ENCODE data around the gene TBK1.
"Not testable (repeated sequence)": the region's sequence is repeated elsewhere in the genome, so short reads cannot be mapped to it uniquely, and the experiment has no call there.

TBK1 gene

DNA sequence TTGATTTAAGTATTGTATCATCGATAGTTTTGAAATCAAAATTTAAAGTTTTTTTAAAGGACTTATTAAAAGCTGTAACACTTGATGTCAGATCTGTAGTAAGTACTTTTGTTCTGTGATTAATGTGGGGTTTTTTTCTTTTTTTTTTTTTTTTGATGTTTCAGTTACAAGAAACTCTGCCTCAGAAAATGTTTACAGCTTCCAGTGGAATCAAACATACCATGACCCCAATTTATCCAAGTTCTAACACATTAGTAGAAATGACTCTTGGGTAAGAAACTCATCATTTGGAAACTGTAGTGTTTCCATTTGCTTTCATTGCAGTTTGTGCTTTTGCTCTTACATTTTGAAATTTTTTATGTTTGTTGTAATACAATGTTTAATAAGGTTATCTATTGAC lies 45.6 kb downstream of the TBK1 start:
- no peak for DNase-seq (ENCODE audit: low read depth)

DNA sequence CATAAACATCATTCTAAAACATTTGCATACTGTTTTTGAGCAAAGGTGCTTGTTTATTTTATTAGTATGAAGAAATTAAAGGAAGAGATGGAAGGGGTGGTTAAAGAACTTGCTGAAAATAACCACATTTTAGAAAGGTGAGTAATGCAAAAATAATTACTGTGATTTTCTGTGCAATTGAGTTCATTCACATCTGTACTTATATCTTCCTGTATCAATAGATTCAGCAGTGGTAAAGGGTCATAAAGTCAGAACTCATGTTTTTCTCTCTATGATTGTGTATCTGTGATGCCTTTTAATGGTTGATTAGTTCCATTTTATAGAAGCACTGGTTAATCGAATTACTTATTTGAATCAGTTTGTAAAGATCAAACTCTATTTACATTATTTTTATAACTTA lies 46.0 kb downstream of the TBK1 start:
- no peak for DNase-seq (ENCODE audit: low read depth)

DNA sequence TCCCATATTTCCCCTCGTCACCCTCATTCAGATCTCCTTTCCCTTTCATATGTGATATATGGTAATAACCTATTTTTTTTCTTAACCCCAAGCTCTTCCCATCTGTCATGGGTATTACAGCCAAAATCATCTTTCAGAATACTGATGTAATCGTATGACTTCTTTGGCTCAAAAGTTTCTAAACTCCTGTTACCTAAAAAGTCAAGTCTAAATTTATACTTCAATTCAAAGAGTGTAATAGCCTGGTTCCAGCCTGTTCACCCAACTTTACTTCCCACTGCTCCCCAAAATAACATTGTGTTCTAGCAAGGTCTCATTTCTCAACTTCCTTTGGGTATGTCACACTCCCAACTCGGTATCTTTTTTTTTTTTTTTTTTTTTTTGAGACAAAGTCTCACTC lies 48.5 kb downstream of the TBK1 start:
- DNase-seq (ENCODE audit: low read depth) = no peak

DNA sequence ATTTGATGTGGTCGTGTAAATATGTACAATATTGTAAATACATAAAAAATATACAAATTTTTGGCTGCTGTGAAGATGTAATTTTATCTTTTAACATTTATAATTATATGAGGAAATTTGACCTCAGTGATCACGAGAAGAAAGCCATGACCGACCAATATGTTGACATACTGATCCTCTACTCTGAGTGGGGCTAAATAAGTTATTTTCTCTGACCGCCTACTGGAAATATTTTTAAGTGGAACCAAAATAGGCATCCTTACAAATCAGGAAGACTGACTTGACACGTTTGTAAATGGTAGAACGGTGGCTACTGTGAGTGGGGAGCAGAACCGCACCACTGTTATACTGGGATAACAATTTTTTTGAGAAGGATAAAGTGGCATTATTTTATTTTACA lies 49.6 kb downstream of the TBK1 start:
- no peak for DNase-seq (ENCODE audit: low read depth)

DNA sequence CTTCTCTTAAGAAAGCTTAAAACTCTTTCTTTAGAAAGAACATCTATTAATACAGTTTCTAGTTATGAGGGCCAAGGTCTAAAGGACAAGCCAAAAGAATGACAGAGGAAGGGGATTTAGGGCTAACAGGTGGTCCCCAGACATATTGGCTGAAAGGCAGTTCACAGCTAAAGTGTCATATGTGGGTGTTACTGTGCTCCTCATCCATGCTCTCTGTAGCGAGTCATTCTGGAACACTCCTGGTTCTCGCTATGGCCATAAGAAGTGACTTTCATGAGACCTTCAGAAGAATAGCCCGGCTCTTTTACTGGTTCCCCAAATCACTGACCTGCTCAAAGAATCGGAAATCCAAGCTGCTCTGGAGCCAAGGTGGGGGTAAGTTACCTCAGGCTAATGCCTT lies 55.0 kb downstream of the TBK1 start:
- no peak for DNase-seq (ENCODE audit: low read depth)

DNA sequence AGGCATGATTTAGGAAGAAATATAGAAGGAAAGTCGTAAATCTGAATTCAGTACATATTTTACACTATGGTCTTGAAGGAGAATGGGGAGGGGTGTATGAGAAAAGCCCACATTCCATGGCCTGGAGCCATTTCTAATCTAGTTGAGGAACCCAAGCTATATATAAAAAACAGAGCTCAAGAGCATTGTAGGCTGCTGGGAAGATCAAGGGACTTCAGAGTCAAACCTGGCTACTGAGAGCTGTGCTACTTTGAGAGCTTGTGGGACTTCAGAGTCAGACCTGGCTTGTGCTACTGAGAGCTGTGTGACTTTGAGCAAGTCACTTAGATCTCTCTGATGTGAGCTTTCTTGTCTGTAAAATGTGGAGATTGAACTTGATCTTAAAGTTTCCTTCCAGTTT lies 58.7 kb downstream of the TBK1 start:
- no peak for DNase-seq (ENCODE audit: low read depth)

DNA sequence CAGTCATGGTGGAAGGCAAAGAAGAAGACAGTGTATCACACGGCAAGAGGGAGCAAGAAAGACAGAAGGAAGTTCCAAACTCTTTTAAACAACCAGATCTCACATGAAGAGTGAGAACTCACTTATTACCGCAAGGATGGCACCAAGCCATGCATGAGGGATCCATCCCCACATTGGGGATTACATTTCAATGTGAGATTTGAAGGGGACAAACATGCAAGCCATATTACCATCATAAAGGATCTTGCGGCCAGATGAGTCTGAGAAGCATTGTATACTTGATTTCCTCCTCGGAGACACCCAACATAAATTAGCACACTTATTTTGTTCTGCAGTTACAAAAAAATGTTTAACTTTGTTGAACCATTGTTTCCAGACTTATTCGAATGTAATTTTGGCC lies 66.5 kb downstream of the TBK1 start:
- DNase-seq (ENCODE audit: low read depth) = no peak

DNA sequence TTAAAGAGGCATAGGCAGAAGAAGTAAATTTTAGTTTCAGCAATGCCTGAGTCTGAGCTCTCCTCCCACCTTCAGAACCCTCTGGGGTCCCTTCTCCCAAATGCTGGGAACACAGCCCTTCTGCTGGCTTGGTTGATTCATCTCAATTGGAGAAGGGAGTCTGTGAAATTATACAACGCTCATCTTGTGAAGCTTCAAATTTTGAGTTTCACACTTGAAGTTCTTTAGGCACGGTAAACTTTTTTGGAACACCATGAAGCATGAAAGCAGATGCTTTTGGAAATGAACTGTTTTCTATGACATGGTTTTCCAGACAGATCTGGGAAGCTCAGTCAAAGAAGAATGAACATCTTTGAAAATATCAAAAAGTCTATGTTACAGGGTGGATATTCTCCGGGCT lies 69.9 kb downstream of the TBK1 start:
- DNase-seq (ENCODE audit: low read depth) = no peak

DNA sequence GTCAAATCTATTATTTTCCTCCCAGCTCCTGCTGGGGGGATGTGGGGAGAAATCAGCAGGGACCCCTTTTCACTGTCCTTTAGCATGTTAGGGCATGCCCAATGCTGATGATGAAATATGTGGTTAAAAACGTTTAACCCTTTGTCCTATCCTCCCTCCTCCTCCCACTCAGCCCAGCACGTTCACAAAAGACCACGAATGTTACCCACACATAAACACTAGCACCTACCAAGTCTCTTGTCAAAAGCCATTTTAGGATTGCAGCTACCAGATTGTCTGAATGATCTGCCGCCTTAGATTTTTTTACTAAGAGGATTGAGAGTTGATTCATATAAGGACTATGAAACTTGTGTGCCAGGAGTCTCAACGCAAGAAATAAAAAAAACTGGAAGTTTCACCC lies 70.4 kb downstream of the TBK1 start:
- DNase-seq (ENCODE audit: low read depth) = no peak

DNA sequence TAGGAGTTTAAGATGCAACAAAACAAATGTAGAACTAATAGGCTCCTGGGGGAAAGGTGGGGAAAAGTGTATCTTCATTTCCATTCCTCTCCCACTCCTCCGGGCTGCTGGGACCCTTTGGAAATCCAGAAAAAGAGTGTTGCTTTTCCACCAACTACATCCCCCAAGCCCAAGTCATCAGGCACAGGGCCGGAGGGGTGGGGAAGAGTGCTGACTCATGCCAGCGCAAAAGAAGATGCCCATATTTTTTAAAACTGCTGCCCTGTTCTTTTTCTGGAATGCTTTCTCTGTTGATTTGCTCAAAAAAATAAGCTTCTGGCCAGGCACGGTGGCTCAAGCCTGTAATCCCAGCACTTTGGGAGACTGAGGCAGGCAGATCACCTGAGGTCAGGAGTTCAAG lies 70.9 kb downstream of the TBK1 start:
- DNase-seq (ENCODE audit: low read depth) = no peak

DNA sequence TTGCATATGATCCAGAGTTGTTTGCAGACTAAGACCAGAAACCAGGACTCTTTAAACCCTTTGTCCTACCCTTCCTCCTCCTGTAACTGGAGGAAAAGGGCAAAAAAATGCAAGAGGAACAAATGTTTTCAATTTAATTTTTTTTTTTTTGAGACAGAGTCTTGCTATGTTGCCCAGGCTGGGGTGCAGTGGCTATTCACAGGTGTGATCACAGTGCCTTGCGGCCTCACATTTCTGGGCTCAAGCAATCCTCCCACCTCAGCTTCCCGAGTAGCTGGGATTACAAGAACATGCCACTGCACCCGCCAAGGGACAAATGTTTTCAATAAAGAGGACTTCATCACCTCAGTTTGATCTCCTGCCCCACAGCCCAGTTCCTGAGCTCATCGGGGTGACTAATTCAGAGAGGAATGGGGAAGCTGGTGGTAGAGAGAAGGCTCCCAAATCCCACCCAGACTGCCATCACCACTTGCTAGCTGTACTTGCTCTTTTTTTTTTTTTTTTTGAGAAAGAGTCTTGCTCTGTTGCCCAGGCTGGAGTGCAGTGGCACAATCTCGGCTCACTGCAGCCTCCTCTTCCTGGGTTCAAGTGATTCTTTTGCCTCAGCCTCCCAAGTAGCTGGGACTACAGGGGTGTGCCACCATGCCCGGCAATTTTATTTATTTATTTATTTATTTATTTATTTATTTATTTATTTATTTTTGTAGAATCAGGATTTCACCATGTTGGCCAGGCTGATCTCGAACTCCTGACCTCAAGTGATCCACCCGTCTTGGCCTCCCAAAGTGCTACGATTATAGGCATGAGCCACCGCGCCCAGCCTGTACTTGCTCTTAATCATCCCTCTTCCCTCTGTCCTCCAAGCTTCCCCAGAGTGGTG lies 71.9 kb downstream of the TBK1 start:
- DNase-seq (ENCODE audit: low read depth) = not testable (repeated sequence)

DNA sequence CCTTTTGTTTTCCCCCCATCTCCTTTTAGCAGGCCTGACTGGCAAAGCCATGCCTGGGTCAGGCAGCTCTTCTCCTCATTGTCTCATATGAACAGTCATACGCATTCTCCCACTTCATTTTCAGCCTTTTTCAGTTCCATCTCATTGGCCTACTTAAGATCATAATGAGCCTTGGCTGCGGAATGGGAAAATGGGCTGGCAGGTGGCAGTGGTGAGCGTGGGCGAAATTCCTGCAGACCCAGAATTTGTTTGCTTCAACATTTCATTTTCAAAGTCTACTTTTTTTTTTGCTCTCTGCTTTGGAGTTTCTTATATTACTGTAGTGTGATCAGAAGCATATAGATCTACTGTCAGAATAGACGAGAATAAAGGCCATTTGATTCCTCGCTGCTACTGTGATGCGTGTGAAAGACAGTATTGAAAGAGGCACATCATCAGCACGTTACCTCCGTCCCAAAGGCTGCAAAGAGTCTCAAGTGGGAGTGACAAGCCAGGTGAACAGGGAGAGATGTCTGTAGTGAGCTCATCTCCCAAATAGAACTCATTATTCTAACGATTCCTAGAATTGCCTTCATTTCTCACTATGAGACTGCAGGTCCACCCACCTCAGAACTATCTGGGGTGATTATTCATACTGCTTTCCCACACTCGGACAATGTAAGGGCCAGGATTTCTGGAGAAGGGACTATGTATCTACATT lies 73.7 kb downstream of the TBK1 start:
- no peak for DNase-seq (ENCODE audit: low read depth)

DNA sequence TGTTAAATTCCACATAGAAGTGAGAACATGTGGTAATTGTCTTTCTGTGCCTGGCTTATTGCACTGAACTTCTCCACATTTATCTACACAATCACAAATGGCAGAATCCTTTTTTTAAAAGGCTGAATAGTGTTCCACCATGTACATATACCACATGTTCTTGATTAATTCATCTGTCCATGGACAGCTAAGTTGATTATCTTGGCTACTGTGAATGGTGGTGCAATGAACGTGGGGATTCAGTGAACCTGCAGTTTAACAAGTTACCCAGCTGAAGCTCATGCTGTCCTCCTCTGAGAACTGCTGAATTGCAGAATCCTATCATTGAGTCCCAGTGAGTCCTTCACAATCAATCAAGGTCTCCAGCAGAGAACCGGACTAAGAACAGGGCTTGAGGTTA lies 74.9 kb downstream of the TBK1 start:
- DNase-seq (ENCODE audit: low read depth) = no peak

DNA sequence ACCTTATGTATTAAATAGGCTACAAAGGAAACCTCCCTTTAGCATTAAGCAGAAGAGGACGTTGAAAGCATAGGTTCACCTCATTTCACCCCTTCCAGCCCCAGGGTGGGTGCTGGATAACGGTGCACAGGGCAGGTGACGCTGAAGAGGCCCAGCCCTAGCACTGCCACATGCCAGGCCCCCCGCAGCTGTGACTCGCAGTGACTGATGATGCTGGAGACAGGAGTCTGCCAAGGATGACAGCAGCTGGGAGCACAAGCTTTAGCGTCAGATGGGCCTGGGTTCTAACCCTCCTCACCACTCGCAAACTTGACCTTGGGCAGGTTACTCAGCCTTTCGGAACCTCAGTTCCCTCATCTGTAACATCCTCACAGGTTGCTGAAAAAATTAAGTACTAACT lies 76.7 kb downstream of the TBK1 start:
- DNase-seq (ENCODE audit: low read depth) = no peak

DNA sequence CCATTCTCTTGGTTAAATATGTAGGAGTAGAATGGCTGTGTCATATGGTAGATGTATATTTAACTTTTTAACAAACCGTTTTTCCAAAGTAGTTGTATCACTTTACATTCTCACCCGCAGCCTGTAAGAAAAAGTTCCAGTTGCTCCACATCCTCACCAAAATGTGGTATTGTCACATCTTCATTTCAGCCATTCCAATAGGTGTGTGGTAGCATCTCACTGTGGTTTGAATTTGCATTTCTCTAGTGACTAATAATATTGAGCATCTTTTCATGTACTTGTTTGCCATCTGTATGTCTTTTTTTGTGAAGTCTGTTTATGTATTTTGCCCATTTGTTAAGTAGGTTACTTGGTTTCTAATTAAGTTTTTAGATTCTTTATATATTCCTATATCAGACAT lies 78.6 kb downstream of the TBK1 start:
- DNase-seq (ENCODE audit: low read depth) = no peak

DNA sequence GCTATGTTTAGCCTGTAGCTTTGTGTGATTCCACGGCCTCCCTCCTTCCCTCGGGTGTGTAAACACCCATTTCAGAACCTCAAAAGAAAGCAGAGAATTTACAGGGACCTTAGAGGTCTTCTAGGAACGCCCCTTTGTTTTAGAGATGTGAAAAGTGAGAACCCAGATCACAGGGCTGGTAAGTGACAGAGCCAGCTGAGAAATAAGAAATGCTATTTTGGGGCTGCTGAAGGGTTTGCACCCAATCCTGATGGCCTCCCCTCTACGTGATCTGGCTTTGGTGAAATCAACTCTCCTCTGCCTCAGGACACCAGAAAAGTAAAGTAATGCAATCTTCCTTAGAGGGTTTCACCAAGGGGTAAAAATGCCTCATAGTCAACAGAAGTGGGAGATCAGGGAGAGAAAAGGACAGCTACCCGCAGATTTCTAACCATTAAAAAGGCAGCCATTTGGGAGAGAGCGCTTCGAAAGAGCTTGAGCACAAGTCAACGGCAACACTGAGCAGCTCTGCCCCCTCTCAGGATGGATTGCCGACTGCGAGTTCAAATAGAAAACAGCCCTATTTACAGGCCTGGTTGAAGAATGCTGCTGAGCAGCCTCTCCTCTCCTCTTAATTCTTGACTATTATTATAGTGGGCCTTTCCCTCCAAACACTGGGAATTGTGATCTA lies 79.9 kb downstream of the TBK1 start:
- DNase-seq (ENCODE audit: low read depth) = no peak

DNA sequence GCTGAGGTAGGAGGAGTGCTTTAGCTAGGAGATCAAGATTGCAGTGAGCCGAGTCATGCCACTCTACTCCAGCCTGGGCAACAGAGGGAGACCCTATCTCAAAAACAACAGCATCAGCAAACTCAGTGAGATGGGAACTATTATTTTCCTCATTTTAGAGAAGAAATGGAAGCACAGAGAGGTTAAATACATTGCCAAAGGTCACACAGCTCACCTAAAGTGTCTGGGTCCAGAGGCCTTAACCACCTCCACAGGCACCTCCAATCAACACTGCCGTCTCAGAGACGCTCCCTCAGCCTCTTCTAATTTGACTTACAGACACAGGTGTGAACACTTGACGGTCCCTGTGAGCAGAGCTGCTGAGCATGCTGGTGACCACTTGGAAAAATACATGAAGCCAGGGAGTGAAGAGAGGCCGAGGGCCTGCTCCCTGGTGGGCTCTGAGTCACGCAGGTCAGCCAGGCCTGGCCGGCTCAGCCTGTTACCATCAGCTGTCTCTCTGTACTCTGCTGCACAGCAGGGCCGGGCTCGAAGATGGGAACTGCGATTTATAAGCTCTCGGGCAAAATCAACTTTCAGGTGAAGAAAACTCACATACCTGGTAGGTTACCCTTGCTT lies 80.9 kb downstream of the TBK1 start:
- DNase-seq (ENCODE audit: low read depth) = no peak

DNA sequence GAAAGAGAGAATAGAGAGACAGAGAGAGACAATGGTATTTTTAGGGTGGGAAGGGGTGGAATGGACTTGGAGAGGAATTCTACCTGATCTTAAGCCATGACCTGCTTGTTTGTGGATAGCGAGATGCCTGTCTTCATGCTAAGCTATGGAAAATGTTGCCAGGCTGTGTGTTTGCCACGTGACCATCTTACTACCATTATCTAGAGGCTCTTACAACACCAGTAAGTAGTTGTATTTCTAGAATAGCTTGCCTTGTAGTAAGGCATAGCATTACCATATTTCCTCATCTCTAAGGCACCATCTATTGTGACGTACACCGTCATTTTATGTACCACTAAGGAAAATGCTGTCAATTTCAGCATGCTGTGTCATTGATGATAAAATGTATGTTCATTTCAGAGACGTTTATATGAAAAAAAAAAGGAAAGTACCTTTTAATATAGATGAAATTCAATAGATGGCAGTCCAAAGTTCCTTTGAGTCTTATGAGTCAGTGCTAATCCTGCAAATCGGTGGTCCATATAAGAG lies 82.8 kb downstream of the TBK1 start:
- DNase-seq (ENCODE audit: low read depth) = no peak

DNA sequence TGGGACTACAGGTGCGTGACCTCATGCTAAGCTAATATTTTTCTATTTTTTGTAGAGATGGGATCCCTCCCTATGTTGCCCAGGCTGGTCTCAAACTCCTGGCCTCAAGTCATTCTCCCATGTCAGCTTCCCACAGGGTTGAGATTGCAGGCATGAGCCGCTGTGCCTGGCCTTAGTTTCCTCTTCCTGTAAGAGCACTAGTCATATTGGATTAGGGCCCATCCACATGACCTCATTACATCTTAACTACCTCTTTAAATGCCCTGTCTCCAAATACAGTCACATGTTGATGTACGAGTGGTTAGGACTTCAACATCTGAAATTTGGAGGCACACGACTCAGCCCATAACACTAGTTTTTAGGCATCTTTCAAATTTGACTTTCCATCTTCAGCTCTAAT lies 86.2 kb downstream of the TBK1 start:
- DNase-seq (ENCODE audit: low read depth) = no peak

DNA sequence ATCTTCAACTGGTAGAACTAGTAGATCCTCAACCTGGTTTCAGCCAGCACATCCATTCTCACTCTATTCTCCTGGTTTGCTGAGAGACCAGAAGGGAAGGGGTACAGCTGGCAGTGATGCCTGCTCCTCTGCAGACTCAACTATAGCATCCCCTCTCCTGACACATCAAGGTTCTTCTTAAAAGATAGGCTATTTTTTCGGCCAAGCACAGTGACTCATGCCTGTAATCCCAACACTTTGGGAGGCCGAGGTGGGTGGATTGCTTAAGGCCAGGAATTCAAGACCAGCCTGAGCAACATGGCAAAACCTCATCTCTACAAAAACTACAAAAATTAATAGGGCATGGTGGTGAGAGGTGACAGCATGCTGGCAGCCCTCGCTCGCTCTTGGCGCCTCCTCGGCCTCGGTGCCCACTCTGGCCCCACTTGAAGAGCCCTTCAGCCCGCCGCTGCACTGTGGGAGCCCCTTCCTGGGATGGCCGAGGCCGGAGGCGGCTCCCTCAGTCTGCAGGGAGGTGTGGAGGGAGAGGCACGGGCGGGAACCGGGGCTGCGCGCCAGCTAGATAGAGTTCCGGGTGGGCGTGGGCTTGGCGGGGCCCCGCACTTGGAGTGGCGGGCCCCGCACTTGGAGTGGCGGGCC lies 90.6 kb downstream of the TBK1 start:
- not testable (repeated sequence) for DNase-seq (ENCODE audit: low read depth)

DNA sequence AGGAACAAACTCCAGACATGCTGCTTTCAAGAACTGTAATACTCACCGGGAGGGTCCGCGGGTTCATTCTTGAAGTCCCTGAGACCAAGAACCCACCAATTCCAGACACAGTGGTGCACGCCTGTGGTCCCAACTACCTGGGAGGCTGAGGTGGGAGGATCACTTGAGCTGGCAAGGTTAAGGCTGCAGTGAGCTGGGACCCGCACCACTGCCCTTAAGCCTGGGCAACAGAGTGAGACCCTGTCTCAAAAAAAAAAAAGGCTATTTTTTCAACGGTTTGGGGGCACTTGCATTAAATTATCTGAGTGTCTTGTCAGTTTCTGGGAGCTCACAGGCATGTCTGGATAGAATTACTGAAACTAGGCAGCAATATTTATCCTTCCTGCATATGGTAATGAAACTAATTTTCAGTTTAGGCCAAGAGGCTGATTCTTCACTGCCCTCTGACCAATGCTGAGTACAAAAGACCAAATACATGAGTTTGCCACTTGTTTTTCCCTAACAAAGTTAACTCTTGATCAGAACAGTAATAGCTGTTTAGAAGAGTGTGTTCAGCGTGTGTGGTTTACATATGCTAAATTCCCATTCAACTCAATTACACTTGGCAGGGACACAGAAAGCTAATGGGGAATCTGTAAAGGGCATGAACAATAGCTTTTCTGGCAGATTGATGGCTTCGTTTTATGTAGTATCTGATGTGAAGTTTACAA lies 92.6 kb downstream of the TBK1 start:
- DNase-seq (ENCODE audit: low read depth) = no peak

DNA sequence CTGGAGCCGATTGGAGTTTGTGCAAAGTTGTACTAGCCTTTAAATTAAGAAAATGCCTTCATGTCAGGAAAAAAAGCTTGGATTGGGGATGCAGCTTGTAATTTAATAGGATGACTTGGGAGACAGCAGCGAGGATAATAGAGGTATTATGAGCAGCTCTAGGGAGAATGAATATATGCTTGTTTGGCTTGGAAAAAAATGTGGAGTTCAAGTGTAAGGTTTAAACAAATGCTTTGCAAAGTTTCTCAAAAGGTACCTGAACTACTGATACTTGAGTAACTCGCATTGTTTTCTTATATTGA lies 93.1 kb downstream of the TBK1 start:
- DNase-seq (ENCODE audit: low read depth) = no peak
